HCT116 (cell line): ENCODE results near the gene CDC14A. TPM values are rescaled to one million over a fixed set of nuclear protein-coding genes. Genes with fewer than 3 reads are reported as not detected.
"Not testable (repeated sequence)": the region's sequence is repeated elsewhere in the genome, so short reads cannot be mapped to it uniquely, and the experiment has no call there.

ENCODE experiments used
- ATAC-seq: fragments of 200-7000 bp; cut with Tn5 transposase; 2 replicates; pipeline ENCODE4 v1.9.1; 2020; ENCODE audit warnings: mild to moderate bottlenecking, moderate library complexity
- BruUV-seq: library from RNA; stranded (reverse); fragments of 400-500 nt; replicated peaks from 2 replicates; lab custom pipeline; 2021; lab: Mats Ljungman, UMichigan
- CTCF ChIA-PET: fragments of 300-600 bp; sonication (Branson Sonifier 250); formaldehyde crosslinking; loops from one replicate; lab custom pipeline; 2021; ENCODE audit warnings: antibody characterized with exemption; lab: Charles Lee
- POLR2A ChIA-PET: fragments of 300-600, 350-600 bp; sonication (Branson Sonifier 250); formaldehyde crosslinking; loops from one replicate; lab custom pipeline; 2021; ENCODE audit warnings: antibody characterized with exemption; lab: Charles Lee
- RAD21 ChIA-PET, 2 experiments: fragments of 300-600 bp; sonication (Branson Sonifier 250); formaldehyde crosslinking; loops; one replicate each; lab custom pipeline; 2023; ENCODE audit warnings: low total read pairs in 2 of 2; ENCODE audit not compliant: uncharacterized antibody in 2 of 2, unreplicated experiment in 2 of 2, low non-redundant PET in 1 of 2; lab: Charles Lee
- DNase-seq: peaks from one replicate; pipeline ENCODE4 v3.0.0-alpha.2; 2010; ENCODE audit warnings: low read depth, low spot score
- H2AFZ ChIP-seq: fragments of 200-600 bp; shearing (Covaris generic), sonication (generic); 2 replicates; pipeline ENCODE4 v1.6.1; 2017; ENCODE audit warnings: low read depth, mixed run types, mixed read lengths, antibody characterized with exemption, low read length; ENCODE audit not compliant: poor library complexity, severe bottlenecking
- H3K27ac ChIP-seq: 2 replicates; pipeline ENCODE4 v1.5.1; 2012; ENCODE audit warnings: low read depth, low read length
- H3K27me3 ChIP-seq: fragments of 200-600 bp; sonication (generic); 2 replicates; pipeline ENCODE4 v1.6.1; 2016; ENCODE audit warnings: mixed run types, low read length, mixed read lengths; ENCODE audit not compliant: insufficient read depth
- H3K36me3 ChIP-seq, 2 experiments: fragments of 200-500 bp in 1 of 2; fragments of 200-600 bp in 1 of 2; sonication (Bioruptor generic) in 1 of 2; sonication (generic) in 1 of 2; 2 replicates each; pipeline versions ENCODE4 v1.5.1 to v1.6.1; 2014 to 2016; ENCODE audit warnings: low read length in 2 of 2, inconsistent platforms in 1 of 2, mixed read lengths in 1 of 2, mixed run types in 1 of 2; ENCODE audit not compliant: insufficient read depth in 2 of 2, control insufficient read depth in 1 of 2
- H3K4me1 ChIP-seq, 2 experiments: fragments of 200-600 bp in 1 of 2; sonication (generic) in 1 of 2; 2 replicates each; pipeline versions ENCODE4 v1.5.1 to v1.6.1; 2012 to 2017; ENCODE audit warnings: low read length in 2 of 2, inconsistent platforms in 1 of 2, mild to moderate bottlenecking in 1 of 2, mixed read lengths in 1 of 2, mixed run types in 1 of 2, moderate library complexity in 1 of 2; ENCODE audit not compliant: insufficient read depth in 2 of 2, control insufficient read depth in 1 of 2
- H3K4me2 ChIP-seq: fragments of 200-600 bp; sonication (generic); 2 replicates; pipeline ENCODE4 v1.6.1; 2017; ENCODE audit warnings: mixed run types, low read length, mixed read lengths
- H3K4me3 ChIP-seq, 2 experiments: fragments of 200-600 bp in 1 of 2; sonication (generic) in 1 of 2; replicated peaks in 1 of 2; 2 replicates each; pipeline ENCODE4 v1.5.1; 2011 to 2016; ENCODE audit warnings: low read length in 2 of 2, control low read depth in 1 of 2, low read depth in 1 of 2, mild to moderate bottlenecking in 1 of 2, mixed read lengths in 1 of 2, mixed run types in 1 of 2
- H3K79me2 ChIP-seq: fragments of 200-600 bp; sonication (generic); 2 replicates; pipeline ENCODE4 v1.6.1; 2017; ENCODE audit warnings: mild to moderate bottlenecking, mixed run types, low read length, moderate library complexity, mixed read lengths; ENCODE audit not compliant: insufficient read depth
- H3K9ac ChIP-seq: fragments of 200-600 bp; sonication (generic); 2 replicates; pipeline ENCODE4 v1.6.1; 2016; ENCODE audit warnings: low read length, mixed read lengths
- H3K9me2 ChIP-seq: fragments of 200-600 bp; sonication (generic), shearing (Covaris generic); 2 replicates; pipeline ENCODE4 v1.6.1; 2017; ENCODE audit warnings: mixed run types, mild to moderate bottlenecking, moderate library complexity; ENCODE audit not compliant: insufficient read depth
- H3K9me3 ChIP-seq, 2 experiments: fragments of 200-500 bp in 1 of 2; fragments of 200-600 bp in 1 of 2; sonication (Bioruptor generic) in 1 of 2; sonication (generic) in 1 of 2; 2 replicates each; pipeline ENCODE4 v1.6.1; 2014 to 2017; ENCODE audit warnings: low read length in 2 of 2, mixed read lengths in 2 of 2, inconsistent platforms in 1 of 2, low read depth in 1 of 2, mild to moderate bottlenecking in 1 of 2, mixed run types in 1 of 2, moderate library complexity in 1 of 2; ENCODE audit not compliant: control insufficient read depth in 1 of 2, insufficient read depth in 1 of 2
- H4K20me1 ChIP-seq: fragments of 200-600 bp; sonication (generic), shearing (Covaris generic); 2 replicates; pipeline ENCODE4 v1.6.1; 2017; ENCODE audit warnings: mixed run types, mild to moderate bottlenecking, moderate library complexity; ENCODE audit not compliant: insufficient read depth
- CEBPB ChIP-seq: IDR thresholded peaks from 2 replicates; pipeline ENCODE4 v1.6.1; 2012; ENCODE audit warnings: low read depth
- ELF1 ChIP-seq: IDR thresholded peaks from 2 replicates; pipeline ENCODE4 v1.6.1; 2012; ENCODE audit warnings: low read depth, borderline replicate concordance
- EZH2 ChIP-seq: fragments of 200-600 bp; sonication (generic); IDR thresholded peaks from 2 replicates; pipeline ENCODE4 v1.6.1; 2017; ENCODE audit warnings: antibody characterized with exemption, mixed run types
- EZH2phosphoT487 ChIP-seq: fragments of 200-600 bp; IDR thresholded peaks from 2 replicates; pipeline ENCODE4 v1.6.1; 2018; ENCODE audit warnings: antibody characterized with exemption, borderline replicate concordance
- FOSL1 ChIP-seq: IDR thresholded peaks from 2 replicates; pipeline ENCODE4 v1.6.1; 2012; ENCODE audit warnings: low read depth
- JUND ChIP-seq: IDR thresholded peaks from 2 replicates; pipeline ENCODE4 v1.6.1; 2012
- POLR2AphosphoS5 ChIP-seq: IDR thresholded peaks from 2 replicates; pipeline ENCODE4 v1.6.1; 2011; ENCODE audit warnings: mild to moderate bottlenecking, low read depth, low read length, moderate library complexity
- RAD21 ChIP-seq: IDR thresholded peaks from 2 replicates; pipeline ENCODE4 v1.6.1; 2012; ENCODE audit warnings: low read depth, mild to moderate bottlenecking
- SP1 ChIP-seq: IDR thresholded peaks from 2 replicates; pipeline ENCODE4 v1.6.1; 2012; ENCODE audit warnings: low read depth
- SRF ChIP-seq: IDR thresholded peaks from 2 replicates; pipeline ENCODE4 v1.6.1; 2012; ENCODE audit warnings: low read depth
- YY1 ChIP-seq: IDR thresholded peaks from 2 replicates; pipeline ENCODE4 v1.6.1; 2011; ENCODE audit warnings: low read length, low read depth, moderate library complexity, mild to moderate bottlenecking; ENCODE audit not compliant: insufficient replicate concordance; ENCODE audit errors: extremely low read depth
- ZFX ChIP-seq: fragments of 450-650 bp; IDR thresholded peaks from 2 replicates; pipeline ENCODE4 v1.6.1; 2017
- intact Hi-C: fragments of 100-400 bp; cut with micrococcal nuclease; formaldehyde crosslinking; loops from 2 replicates; pipeline ENCODE4 v1.10.0; 2022
- total RNA-seq: library from RNA; stranded (reverse); gene quantifications from one replicate; pipeline ENCODE4 v1.2.1, GENCODE V29; 2021; ENCODE audit not compliant: unreplicated experiment
- TF ChIP-seq, protein P1 (sequence below): IDR thresholded peaks from 2 replicates; pipeline ENCODE4 v1.6.1; 2012
- TF ChIP-seq, protein P2 (sequence below): IDR thresholded peaks from 2 replicates; pipeline ENCODE4 v1.6.1; 2012

Gene CDC14A
- total RNA-seq, 1 experiment from 2014 or later = 5.1 TPM

DNA sequence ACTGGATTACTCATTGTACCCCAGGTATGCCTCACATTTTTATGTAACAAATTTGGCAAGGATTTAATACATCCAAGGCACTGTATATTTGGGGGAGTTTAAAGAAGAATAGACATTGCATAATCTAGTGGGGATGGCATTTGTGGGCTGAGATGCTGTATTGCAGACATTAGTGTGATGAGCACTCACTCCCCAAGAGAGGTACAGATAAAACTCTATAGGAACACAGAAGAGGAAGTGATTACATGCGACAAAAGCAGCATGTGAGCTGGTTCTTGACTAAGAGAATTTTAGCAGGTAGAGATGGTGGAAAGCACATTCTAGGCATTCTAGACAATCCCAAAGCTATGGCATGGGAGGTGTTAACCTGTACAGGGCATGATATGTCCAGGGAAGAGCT is 24.2 kb upstream of the CDC14A start:
- Histone ChIP-seq H3K9ac (no peak overlapping the region), H3K4me3 (no peak overlapping the region), H3K27me3 (no peaks in the 10 kb centered on the region), H3K27ac (no peak overlapping the region), H3K4me1 (no peaks in the 10 kb centered on the region; a peak in 1 of 4 replicates), H4K20me1 (no peaks in the 10 kb centered on the region), H3K79me2 (no peaks in the 10 kb centered on the region), H3K9me3 (no peaks in the 10 kb centered on the region), H3K4me2 (no peak overlapping the region), H3K9me2 (no peaks in the 10 kb centered on the region), H3K36me3 (no peaks in the 10 kb centered on the region), H2AFZ (no peak overlapping the region)
- intact Hi-C loops = no loop called here
- ChIA-PET CTCF (no interaction called here), RAD21 (no interaction called here), POLR2A (no interaction called here)
- TF ChIP-seq ZFX = no peak
- no peak for TF ChIP-seq JUND
- TF ChIP-seq, protein P1, sequence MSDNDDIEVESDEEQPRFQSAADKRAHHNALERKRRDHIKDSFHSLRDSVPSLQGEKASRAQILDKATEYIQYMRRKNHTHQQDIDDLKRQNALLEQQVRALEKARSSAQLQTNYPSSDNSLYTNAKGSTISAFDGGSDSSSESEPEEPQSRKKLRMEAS = no peak
- no peak for TF ChIP-seq EZH2phosphoT487
- TF ChIP-seq ELF1 = no peak
- no peak for TF ChIP-seq FOSL1
- no peak for TF ChIP-seq SP1
- no peak for TF ChIP-seq SRF
- no peak for TF ChIP-seq POLR2AphosphoS5
- TF ChIP-seq EZH2 = no peak
- no peak for TF ChIP-seq RAD21
- TF ChIP-seq, protein P2, sequence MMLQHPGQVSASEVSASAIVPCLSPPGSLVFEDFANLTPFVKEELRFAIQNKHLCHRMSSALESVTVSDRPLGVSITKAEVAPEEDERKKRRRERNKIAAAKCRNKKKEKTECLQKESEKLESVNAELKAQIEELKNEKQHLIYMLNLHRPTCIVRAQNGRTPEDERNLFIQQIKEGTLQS = no peak
- TF ChIP-seq CEBPB = no peak
- TF ChIP-seq YY1 = no peak
- BruUV-seq = no TSS peak
- ATAC-seq (no peak), DNase-seq (no peak)

DNA sequence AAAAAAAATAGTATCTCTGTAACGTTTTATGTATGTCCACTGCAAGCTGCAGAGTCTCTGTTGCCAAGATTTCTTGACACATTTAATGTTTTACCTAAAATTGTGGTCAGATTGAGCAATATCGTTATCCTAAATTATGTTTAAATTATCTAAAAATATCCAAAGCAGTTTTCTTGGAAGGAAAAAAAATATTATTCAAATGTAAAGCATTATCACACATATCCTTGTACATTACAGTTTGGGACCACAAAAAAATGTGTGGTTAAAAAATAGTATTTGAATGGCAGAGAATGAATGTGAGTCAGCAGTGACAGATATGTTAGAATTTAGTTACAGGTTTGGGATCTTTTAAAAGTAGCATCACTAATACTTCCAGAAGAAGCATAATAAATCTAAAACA is 21.2 kb upstream of the CDC14A start:
- H3K4me2 ChIP-seq, RAD21 ChIA-PET, CTCF ChIA-PET, DNase-seq, H3K27me3 ChIP-seq, H3K36me3 ChIP-seq, H3K9me2 ChIP-seq, H3K9ac ChIP-seq, H3K4me3 ChIP-seq, ATAC-seq, BruUV-seq, H3K79me2 ChIP-seq, POLR2A ChIA-PET, H3K4me1 ChIP-seq, H2AFZ ChIP-seq, H3K9me3 ChIP-seq, intact Hi-C loops, H4K20me1 ChIP-seq, H3K27ac ChIP-seq: not testable (repeated sequence)
